HepG2 (cell line): ENCODE data around the gene ZNF524. TPM values are rescaled to one million over a fixed set of nuclear protein-coding genes. Genes with fewer than 3 reads are reported as not detected.

Experiments
- ATAC-seq: fragments of 200-7000 bp; cut with Tn5 transposase; 3 replicates; pipeline ENCODE4 v1.9.1; 2020; ENCODE audit warnings: mild to moderate bottlenecking, moderate library complexity
- BruUV-seq: library from RNA; stranded (reverse); fragments of 400-500 nt; replicated peaks from 2 replicates; lab custom pipeline; 2021; lab: Mats Ljungman, UMichigan
- CTCF ChIA-PET: fragments of 300-600 bp; formaldehyde crosslinking; extraction: SDS; loops from one replicate; lab custom pipeline; 2021; ENCODE audit warnings: low total read pairs, inconsistent platforms, low intra/inter-chr PET ratio; lab: Yijun Ruan, JAX
- POLR2A ChIA-PET: fragments of 350-600 bp; sonication (Branson Sonifier 250); formaldehyde crosslinking; loops from one replicate; lab custom pipeline; 2020; ENCODE audit warnings: antibody characterized with exemption, inconsistent platforms; lab: Yijun Ruan, JAX
- DNase-seq: peaks from one replicate; pipeline ENCODE4 v3.0.0-alpha.2; 2015; ENCODE audit warnings: low spot score
- FAIRE-seq: peaks from 3 replicates; lab custom pipeline; 2011; peaks lifted over from hg19 to GRCh38; lab: Jason Lieb, UNC
- H2AFZ ChIP-seq: one replicate; pipeline ENCODE4 v1.6.1; 2011; ENCODE audit warnings: low read length, inconsistent platforms
- H3K27ac ChIP-seq: fragments of 300-600 bp; 3 replicates; pipeline ENCODE4 v1.8.0; 2011; ENCODE audit warnings: mixed run types, mild to moderate bottlenecking, mixed read lengths, low read length, inconsistent platforms; ENCODE audit not compliant: insufficient read depth; ENCODE audit errors: extremely low read length
- H3K27me3 ChIP-seq, 2 experiments: fragments of 200-600 bp in 1 of 2; 2 replicates in 1 of 2; 3 replicates in 1 of 2; pipeline versions ENCODE4 v1.6.0 to v1.8.0; 2011; ENCODE audit warnings: low read length in 2 of 2, mild to moderate bottlenecking in 2 of 2, moderate library complexity in 2 of 2, inconsistent platforms in 1 of 2; ENCODE audit not compliant: insufficient read depth in 2 of 2, control insufficient read depth in 1 of 2
- H3K36me3 ChIP-seq, 2 experiments: fragments of 200-600 bp in 1 of 2; replicated peaks in 1 of 2; 2 replicates in 1 of 2; 3 replicates in 1 of 2; pipeline versions ENCODE4 v1.5.1 to v1.8.0; 2011; ENCODE audit warnings: low read length in 2 of 2, inconsistent platforms in 1 of 2; ENCODE audit not compliant: insufficient read depth in 2 of 2, control insufficient read depth in 1 of 2
- H3K4me1 ChIP-seq: 2 replicates; pipeline ENCODE4 v1.5.1; 2012; ENCODE audit warnings: low read length, inconsistent platforms; ENCODE audit not compliant: insufficient read depth
- H3K4me2 ChIP-seq: 2 replicates; pipeline ENCODE4 v1.6.0; 2011; ENCODE audit warnings: low read depth, low read length, inconsistent platforms
- H3K4me3 ChIP-seq, 3 experiments: fragments of 200-600 bp in 1 of 3; sonication (generic), shearing (Covaris generic) in 1 of 3; replicated peaks in 1 of 3; 2 replicates each; pipeline ENCODE4 v1.5.1; 2011 to 2016; ENCODE audit warnings: low read length in 3 of 3, inconsistent platforms in 2 of 3, low read depth in 2 of 3, mild to moderate bottlenecking in 2 of 3, control low read depth in 1 of 3, mixed read lengths in 1 of 3; ENCODE audit not compliant: insufficient read depth in 1 of 3
- H3K79me2 ChIP-seq: one replicate; pipeline ENCODE4 v1.6.1; 2011; ENCODE audit warnings: low read length, inconsistent platforms; ENCODE audit not compliant: insufficient read depth
- H3K9ac ChIP-seq: 2 replicates; pipeline ENCODE4 v1.6.0; 2011; ENCODE audit warnings: mild to moderate bottlenecking, low read depth, low read length, inconsistent platforms; ENCODE audit not compliant: insufficient read depth
- H3K9me3 ChIP-seq: 2 replicates; pipeline ENCODE4 v1.5.1; 2012; ENCODE audit warnings: mild to moderate bottlenecking, low read length
- H4K20me1 ChIP-seq: 2 replicates; pipeline ENCODE4 v1.6.0; 2011; ENCODE audit warnings: inconsistent platforms, mild to moderate bottlenecking, low read length, moderate library complexity; ENCODE audit not compliant: insufficient read depth
- FOXJ3 ChIP-seq: sonication (generic); formaldehyde crosslinking; IDR thresholded peaks from 2 replicates; pipeline ENCODE4 v1.4.0; 2020; ENCODE audit warnings: missing genetic modification reagents, mild to moderate bottlenecking, borderline replicate concordance
- IKZF1 ChIP-seq: fragments of 450-650 bp; IDR thresholded peaks from 2 replicates; pipeline ENCODE4 v1.7.1; 2016
- MTF1 ChIP-seq: sonication (generic); formaldehyde crosslinking; IDR thresholded peaks from 2 replicates; pipeline ENCODE4 v1.5.0; 2020; ENCODE audit warnings: missing genetic modification reagents
- PAXIP1 ChIP-seq: sonication (generic); formaldehyde crosslinking; conservative IDR thresholded peaks from 2 replicates; pipeline ENCODE4 v1.4.0; 2020; ENCODE audit warnings: mild to moderate bottlenecking, missing genetic modification reagents, moderate library complexity
- TEF ChIP-seq: sonication (generic); formaldehyde crosslinking; IDR thresholded peaks from 2 replicates; pipeline ENCODE4 v1.5.0; 2020; ENCODE audit warnings: missing genetic modification reagents
- WGBS: methylation state at CpG from one replicate; pipeline ENCODE4 v1.1.6; 2017; ENCODE audit warnings: low lambda C conversion rate; 5-methylcytosine and 5-hydroxymethylcytosine counted together
- in situ Hi-C: cut with HindIII; loops from 2 replicates; pipeline ENCODE4 v1.10.0; 2017; ENCODE audit warnings: low pct_unique_long_range_greater_than_20kb; ENCODE audit not compliant: extremely low pct_ligation_motif_present
- intact Hi-C: fragments of 100-400 bp; cut with micrococcal nuclease; formaldehyde crosslinking; loops from one replicate; pipeline ENCODE4 v1.10.0; 2022; ENCODE audit not compliant: unreplicated experiment
- polyA plus RNA-seq, 8 experiments: library from polyadenylated mRNA; depleted of rRNA in 3 of 8; stranded (reverse) in 7 of 8; unstranded in 1 of 8; fragments of >200 nt; fragmentation: Illumina TruSeq in 4 of 8; extraction: Trizol in 4 of 8; gene quantifications; 2 replicates each; pipeline versions ENCODE4 v1.2.1 to v1.2.3, GENCODE V29; 2011 to 2016; ENCODE audit warnings: low read depth in 4 of 8, missing spikeins in 1 of 8, mixed read lengths in 1 of 8; ENCODE audit not compliant: insufficient read depth in 1 of 8
- total RNA-seq, 5 experiments: library from RNA; depleted of rRNA; stranded (reverse); fragments of >200 nt; fragmentation: Illumina TruSeq; extraction: Trizol; gene quantifications; 2 replicates each; pipeline ENCODE4 v1.2.3, GENCODE V29; 2016; ENCODE audit warnings: low read depth in 1 of 5

Gene ZNF524
- total and polyA plus RNA-seq, 2 of the 13 experiments (the other 11 are each of a cell fraction or from before 2014, with no cell fraction given): 3.2 to 4.6 TPM

- TF ChIP-seq PAXIP1 (no peak), IKZF1 (no peak), FOXJ3 (no peak)
These were observed 5.0 kb upstream of the ZNF524 start (continued) for GRCh38 chr19:55594996-55595545.

GRCh38 chr19:55596304-55596703, 3.8 kb upstream of the ZNF524 start:
- H3K9me3 ChIP-seq: no peaks in the 10 kb centered on the region
- 94% methylated on average over 3 of the region's 3 CpGs for WGBS
- H2AFZ ChIP-seq: no peak overlapping the region
- BruUV-seq: no TSS peak
- peaks cover 2% of the 10 kb centered on the region for H3K79me2 ChIP-seq
- 0 out of 2 replicates have a peak, but pooled peaks cover 6% of the 10 kb centered on the region for H4K20me1 ChIP-seq
- peaks cover 16% of the 10 kb centered on the region for H3K4me1 ChIP-seq
- in situ Hi-C loops (no loop called here), intact Hi-C loops (no loop called here)
- FAIRE-seq (no peak), DNase-seq (no peak), ATAC-seq (no peak)
- H3K4me2 ChIP-seq: no peak overlapping the region
- no peaks in the 10 kb centered on the region; a peak in 1 of 5 replicates for H3K27me3 ChIP-seq
- no peak for TF ChIP-seq TEF (CRISPR knock-in tag)
- no peak for TF ChIP-seq MTF1
- CTCF ChIA-PET: no interaction called here
- peaks cover 10 to 32% of the 10 kb centered on the region in 2 experiments; a peak in 4 of 5 replicates for H3K36me3 ChIP-seq
- no peak overlapping the region for H3K27ac ChIP-seq
- no peak overlapping the region for H3K9ac ChIP-seq
- H3K4me3 ChIP-seq: no peak overlapping the region
- POLR2A ChIA-PET: interaction anchor here (1.0 kb wide), 1 partner anchor 9 kb away, joined by 4 read pairs; no protein-coding TSS in a partner anchor
